Measurements from ENCODE around the gene SEM1.

Gene SEM1

GRCh38 chr7:96738705-96739104, 29.1 kb upstream of the SEM1 start:
- no peaks in the 10 kb centered on the region for H3K36me3 ChIP-seq (ENCODE audit: insufficient read depth, low read length)

GRCh38 chr7:96737545-96738050, 28.0 kb upstream of the SEM1 start:
- Histone ChIP-seq H3K27me3 (ENCODE audit: insufficient read depth, low read length) (peaks cover 3% of the 10 kb centered on the region; the same call in 1 of the 2 replicates), H3K27ac (ENCODE audit: low read depth, low read length, poor library complexity, severe bottlenecking) (no peak overlapping the region), H3K9ac (ENCODE audit: low read length) (no peak overlapping the region), H3K79me2 (ENCODE audit: insufficient read depth, low read length) (no peaks in the 10 kb centered on the region), H3K9me2 (ENCODE audit: low read depth, low read length) (no peaks in the 10 kb centered on the region), H3K4me1 (ENCODE audit: insufficient read depth, low read length, severe bottlenecking) (no peaks in the 10 kb centered on the region), H3K4me2 (ENCODE audit: low read length) (no peak overlapping the region), H4K20me1 (ENCODE audit: insufficient read depth, low read length) (no peaks in the 10 kb centered on the region), H3K9me3 (ENCODE audit: low read length) (no peaks in the 10 kb centered on the region), H3K4me3 (ENCODE audit: low read depth, low read length, poor library complexity, severe bottlenecking) (no peak overlapping the region), H3K36me3 (ENCODE audit: insufficient read depth, low read length) (no peaks in the 10 kb centered on the region), H3F3A (ENCODE audit: insufficient read depth, low read length) (no peaks in the 10 kb centered on the region), H2AFZ (ENCODE audit: low read length) (no peak overlapping the region)
- no peak for TF ChIP-seq EZH2 (IDR thresholded peaks at IDR 0.05; ENCODE audit: borderline replicate concordance, low read length)
- TF ChIP-seq, protein P1, sequence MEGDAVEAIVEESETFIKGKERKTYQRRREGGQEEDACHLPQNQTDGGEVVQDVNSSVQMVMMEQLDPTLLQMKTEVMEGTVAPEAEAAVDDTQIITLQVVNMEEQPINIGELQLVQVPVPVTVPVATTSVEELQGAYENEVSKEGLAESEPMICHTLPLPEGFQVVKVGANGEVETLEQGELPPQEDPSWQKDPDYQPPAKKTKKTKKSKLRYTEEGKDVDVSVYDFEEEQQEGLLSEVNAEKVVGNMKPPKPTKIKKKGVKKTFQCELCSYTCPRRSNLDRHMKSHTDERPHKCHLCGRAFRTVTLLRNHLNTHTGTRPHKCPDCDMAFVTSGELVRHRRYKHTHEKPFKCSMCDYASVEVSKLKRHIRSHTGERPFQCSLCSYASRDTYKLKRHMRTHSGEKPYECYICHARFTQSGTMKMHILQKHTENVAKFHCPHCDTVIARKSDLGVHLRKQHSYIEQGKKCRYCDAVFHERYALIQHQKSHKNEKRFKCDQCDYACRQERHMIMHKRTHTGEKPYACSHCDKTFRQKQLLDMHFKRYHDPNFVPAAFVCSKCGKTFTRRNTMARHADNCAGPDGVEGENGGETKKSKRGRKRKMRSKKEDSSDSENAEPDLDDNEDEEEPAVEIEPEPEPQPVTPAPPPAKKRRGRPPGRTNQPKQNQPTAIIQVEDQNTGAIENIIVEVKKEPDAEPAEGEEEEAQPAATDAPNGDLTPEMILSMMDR (IDR thresholded peaks at IDR 0.05; ENCODE audit: low read length): no peak

More at GRCh38 chr7:96738705-96739104, 29.1 kb upstream of the SEM1 start:
- no peak overlapping the region for H3K9ac ChIP-seq (ENCODE audit: low read length)
- no peaks in the 10 kb centered on the region for H3K4me1 ChIP-seq (ENCODE audit: insufficient read depth, low read length, severe bottlenecking)
- TF ChIP-seq, protein P1 (IDR thresholded peaks at IDR 0.05; ENCODE audit: low read length): no peak
- no peak for TF ChIP-seq EZH2 (IDR thresholded peaks at IDR 0.05; ENCODE audit: borderline replicate concordance, low read length)
- no peaks in the 10 kb centered on the region for H3K79me2 ChIP-seq (ENCODE audit: insufficient read depth, low read length)
- H3K4me2 ChIP-seq (ENCODE audit: low read length): no peak overlapping the region
- H4K20me1 ChIP-seq (ENCODE audit: insufficient read depth, low read length): no peaks in the 10 kb centered on the region
- no peaks in the 10 kb centered on the region for H3F3A ChIP-seq (ENCODE audit: insufficient read depth, low read length)
- H3K9me2 ChIP-seq (ENCODE audit: low read depth, low read length): no peaks in the 10 kb centered on the region
- H3K27me3 ChIP-seq (ENCODE audit: insufficient read depth, low read length): peaks cover 3% of the 10 kb centered on the region; the same call in 1 of the 2 replicates
- no peak overlapping the region for H2AFZ ChIP-seq (ENCODE audit: low read length)
- H3K27ac ChIP-seq (ENCODE audit: low read depth, low read length, poor library complexity, severe bottlenecking): no peak overlapping the region
- no peak overlapping the region for H3K4me3 ChIP-seq (ENCODE audit: low read depth, low read length, poor library complexity, severe bottlenecking)
- H3K9me3 ChIP-seq (ENCODE audit: low read length): no peaks in the 10 kb centered on the region

- Histone ChIP-seq H3K9me2 (ENCODE audit: low read depth, low read length) (no peaks in the 10 kb centered on the region), H3F3A (ENCODE audit: insufficient read depth, low read length) (no peaks in the 10 kb centered on the region), H3K4me2 (ENCODE audit: low read length) (no peak overlapping the region), H3K27me3 (ENCODE audit: insufficient read depth, low read length) (peaks cover 3% of the 10 kb centered on the region; the same call in 1 of the 2 replicates), H3K9ac (ENCODE audit: low read length) (no peak overlapping the region), H3K4me3 (ENCODE audit: low read depth, low read length, poor library complexity, severe bottlenecking) (no peak overlapping the region), H3K79me2 (ENCODE audit: insufficient read depth, low read length) (no peaks in the 10 kb centered on the region), H3K9me3 (ENCODE audit: low read length) (no peaks in the 10 kb centered on the region), H2AFZ (ENCODE audit: low read length) (no peak overlapping the region), H3K4me1 (ENCODE audit: insufficient read depth, low read length, severe bottlenecking) (no peaks in the 10 kb centered on the region), H3K27ac (ENCODE audit: low read depth, low read length, poor library complexity, severe bottlenecking) (no peak overlapping the region), H4K20me1 (ENCODE audit: insufficient read depth, low read length) (no peaks in the 10 kb centered on the region), H3K36me3 (ENCODE audit: insufficient read depth, low read length) (no peaks in the 10 kb centered on the region)
- TF ChIP-seq, protein P1 (IDR thresholded peaks at IDR 0.05; ENCODE audit: low read length): no peak
- TF ChIP-seq EZH2 (IDR thresholded peaks at IDR 0.05; ENCODE audit: borderline replicate concordance, low read length): no peak
Observed at GRCh38 chr7:96734343-96734742, 24.7 kb upstream of the SEM1 start.

All from OCI-LY1 (cell line).